Measurements from ENCODE around the gene LIX1L.

The LIX1L gene

DNA sequence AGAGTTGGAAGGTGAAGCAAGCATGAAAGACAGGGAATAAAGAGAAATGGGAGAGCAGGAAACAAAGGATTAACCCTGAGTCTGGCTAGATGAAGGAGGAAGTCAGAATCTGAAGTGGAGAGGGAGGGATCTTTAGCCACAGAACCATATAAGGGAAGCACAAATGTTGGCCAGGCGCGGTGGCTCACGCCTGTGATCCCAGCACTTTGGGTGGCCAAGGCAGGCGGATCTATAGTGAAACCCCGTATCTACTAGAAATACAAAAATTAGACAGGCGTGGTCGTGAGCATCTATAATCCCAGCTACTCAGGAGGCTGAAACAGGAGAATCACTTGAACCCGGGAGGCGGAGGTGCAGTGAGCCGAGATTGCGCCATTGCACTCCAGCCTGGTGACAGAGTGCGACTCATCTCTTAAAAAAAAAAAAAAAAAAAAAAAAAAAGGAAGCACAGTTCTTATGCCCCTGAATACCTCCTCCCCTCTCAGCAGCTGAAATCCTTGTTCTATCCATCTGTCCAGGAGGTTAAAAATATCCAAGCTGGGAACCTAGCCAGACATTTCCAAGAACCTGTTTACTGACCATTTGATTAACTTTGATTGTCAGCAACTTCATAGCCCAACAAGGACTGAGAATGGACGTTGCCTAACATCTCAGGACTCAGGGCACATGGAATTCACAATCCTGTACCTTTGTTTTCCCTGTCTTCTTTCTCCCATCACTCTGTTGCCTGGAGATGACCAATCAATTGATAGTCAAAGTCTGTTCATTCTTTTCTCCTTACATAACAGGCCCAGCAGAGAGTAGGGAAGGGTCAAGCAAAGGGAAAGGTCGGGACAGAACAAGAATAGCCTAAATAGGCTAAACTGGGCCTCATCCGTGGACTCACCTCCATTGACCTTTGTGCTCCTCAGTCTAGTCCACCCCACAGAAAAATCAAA lies 28.0 kb upstream of the LIX1L start:
- no peak for DNase-seq (ENCODE audit: low read depth in 2 of 2)

DNA sequence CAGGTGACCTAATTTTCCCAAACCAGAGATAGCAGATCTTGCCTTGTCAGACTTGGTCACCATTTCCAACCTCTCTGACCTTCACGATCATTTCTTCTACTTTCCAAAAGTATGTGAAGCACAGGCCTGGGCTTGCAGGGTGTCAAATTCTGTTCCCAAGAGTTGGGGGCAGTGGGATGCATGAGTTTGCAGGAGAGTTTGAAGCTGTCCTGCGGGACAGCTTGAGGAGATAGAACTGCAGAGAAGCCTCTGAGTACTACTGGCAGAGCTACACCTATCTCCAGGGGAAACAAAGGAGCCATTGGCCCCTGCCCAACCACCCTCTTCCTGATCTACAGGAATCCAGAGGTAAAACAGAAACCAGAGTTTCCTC lies 27.3 kb upstream of the LIX1L start:
- no peak for DNase-seq (ENCODE audit: low read depth in 2 of 2)

GRCh38 chr1:145983960-145984830 lies 26.4 kb upstream of the LIX1L start:
- no peak for DNase-seq (ENCODE audit: low read depth in 2 of 2)

DNA sequence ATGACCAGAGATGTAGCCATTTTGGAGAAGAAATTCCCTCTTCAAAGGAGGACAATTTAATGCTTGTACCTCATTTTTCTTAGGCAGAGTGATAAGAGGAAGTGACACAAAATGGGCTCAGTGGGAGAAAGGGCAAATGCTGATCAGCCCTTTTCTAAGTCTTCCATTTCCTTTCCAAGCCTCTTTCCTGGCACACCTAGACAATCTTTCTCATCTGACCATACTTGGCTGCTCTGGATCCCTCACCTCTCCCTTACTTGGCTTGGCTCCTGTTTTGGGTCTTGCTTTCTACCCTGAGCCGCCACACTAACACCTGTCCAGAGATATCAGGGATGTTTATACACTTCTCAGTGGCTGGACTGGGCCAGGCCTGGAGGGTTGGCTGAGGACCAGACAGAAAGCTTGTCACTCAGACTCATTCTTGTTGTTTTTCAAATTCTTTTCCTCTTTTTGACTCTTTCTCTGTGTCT lies 25.4 kb upstream of the LIX1L start:
- DNase-seq (ENCODE audit: low read depth in 2 of 2): no peak

GRCh38 chr1:145982010-145982723 lies 24.4 kb upstream of the LIX1L start:
- no peak for DNase-seq (ENCODE audit: low read depth in 2 of 2)

DNA sequence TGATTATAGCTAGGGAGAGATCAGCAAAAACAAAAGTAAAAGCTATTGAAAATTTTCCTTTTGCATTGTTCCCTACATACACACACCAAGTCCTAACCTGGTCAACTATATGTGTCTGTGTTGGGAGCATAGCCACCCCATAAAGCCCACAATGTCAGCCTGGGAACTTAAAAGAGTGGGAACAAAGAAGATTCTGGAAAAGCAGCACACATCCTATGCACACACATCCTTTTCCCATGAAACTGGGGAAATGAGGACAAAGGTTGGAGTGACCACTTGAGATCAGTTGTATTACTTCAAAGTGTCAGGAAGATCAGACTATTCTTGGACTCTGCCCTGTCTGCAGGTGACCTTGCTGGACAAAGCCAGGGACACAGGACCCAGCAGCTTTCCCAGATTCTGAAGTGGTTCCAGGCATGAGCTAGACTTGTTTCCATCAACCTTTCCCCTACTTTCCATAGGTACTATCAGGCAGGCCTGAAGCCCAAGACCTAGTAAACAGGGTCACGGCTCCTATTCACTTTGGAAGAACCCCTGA lies 22.7 kb upstream of the LIX1L start:
- no peak for DNase-seq (ENCODE audit: low read depth in 2 of 2)

GRCh38 chr1:145979746-145980456 lies 22.1 kb upstream of the LIX1L start:
- DNase-seq (ENCODE audit: low read depth in 2 of 2): no peak

DNA sequence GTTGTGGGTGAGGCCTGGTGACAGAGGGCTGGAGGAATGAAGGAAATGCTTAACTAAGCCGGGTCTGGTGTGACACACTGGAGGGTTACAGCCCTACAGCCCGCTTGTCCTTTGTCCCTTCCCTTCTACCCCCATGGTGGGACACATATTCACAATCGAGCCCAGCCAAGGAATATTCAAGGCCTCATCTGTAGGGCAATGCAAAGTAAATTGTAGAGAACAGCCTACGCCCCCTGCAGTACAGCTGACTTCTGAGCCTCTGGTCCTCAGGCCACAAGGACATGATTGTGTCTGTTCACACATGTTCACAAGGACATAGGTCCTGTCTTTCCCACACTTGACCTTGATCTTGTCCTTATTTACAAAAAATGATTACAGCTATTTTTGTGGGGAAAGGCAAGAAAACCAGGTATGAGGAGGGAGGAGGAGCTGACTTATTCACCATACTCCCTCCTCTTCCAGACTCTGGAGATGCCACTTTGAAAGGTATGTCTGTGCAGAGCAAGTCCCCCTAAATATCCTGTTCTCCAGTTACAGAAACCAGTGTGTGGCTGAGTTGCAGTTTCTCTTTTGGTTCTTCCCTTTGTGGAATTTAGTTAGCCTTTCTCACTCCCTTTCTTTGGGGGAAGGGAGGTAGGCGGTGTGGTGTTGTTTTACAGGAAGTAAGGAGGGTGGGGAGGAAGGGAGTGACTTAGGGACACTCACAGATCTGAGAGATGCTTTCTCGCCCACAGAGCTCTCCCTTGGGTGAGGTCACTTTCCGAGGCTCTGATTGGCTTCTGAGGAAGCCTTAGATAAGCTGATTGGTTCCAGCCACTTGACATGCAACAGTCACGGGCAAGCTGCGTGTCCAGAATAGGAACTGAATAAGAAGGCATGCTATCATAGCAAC lies 21.3 kb upstream of the LIX1L start:
- DNase-seq (ENCODE audit: low read depth in 2 of 2): peak; percentile 39 to 60

GRCh38 chr1:145978471-145978853 lies 20.6 kb upstream of the LIX1L start:
- no peak for DNase-seq (ENCODE audit: low read depth in 2 of 2)

DNA sequence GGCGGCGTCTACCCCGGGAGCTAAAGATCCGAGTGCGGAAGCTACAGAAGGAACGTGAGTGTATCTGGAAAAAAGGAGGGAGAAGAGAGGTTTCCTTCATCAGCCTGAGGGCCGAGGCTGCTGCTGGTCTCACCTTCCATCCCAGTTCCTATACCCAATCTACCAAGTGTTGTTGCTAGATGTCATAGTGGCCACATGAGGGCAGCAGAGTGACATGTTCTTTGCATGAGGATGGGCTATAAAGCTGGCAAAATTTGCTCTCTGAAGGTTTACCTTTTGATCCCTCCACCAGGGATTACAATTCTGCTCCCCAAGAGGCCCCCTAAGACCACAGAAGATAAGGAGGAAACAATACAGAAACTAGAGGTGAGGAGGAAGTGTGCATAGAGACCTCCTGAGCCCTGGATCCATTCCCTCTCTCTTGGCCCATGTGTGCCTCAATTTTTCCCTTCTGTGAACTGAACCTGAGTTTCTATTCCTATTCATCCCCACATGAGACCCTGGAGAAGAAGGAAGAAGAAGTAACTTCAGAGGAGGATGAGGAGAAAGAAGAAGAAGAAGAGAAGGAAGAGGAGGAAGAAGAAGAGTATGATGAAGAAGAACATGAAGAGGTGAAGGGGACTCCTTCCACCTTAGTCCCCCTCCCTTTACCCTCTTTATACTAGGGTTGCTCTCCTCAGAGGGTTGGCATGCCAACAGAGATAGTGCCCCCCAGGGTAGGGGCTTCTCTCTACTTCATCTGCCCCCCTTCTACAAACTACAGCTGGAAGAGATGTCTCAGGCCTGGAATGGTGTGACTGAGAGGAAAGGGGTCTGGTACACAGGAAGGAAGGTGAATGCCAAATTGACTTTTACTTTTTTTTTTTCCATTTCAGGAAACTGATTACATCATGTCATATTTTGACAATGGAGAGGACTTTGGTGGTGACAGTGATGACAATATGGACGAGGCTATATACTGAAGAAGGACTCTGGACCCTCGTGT lies 20.0 kb upstream of the LIX1L start:
- DNase-seq (ENCODE audit: low read depth in 2 of 2): peak; percentile 49 to 54

DNA sequence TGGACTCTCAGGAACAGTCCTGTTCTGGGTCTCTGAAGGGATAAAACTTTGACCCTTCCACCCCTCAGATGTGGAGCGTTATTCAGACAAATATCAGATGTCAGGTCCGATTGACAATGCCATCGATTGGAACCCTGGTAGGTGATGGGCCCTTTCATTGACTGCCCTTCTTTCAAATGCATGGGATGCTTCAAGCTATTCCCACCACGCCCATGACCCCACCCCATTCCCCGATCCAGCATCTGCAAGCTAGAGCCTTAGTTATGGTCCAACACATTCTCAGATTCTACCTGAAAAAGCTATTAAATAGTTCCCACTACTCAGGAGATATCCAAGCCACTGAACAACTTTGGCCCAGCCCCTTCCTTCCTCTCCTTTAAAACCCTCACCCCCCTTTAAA lies 19.2 kb upstream of the LIX1L start:
- no peak for DNase-seq (ENCODE audit: low read depth in 2 of 2)

- no peak for DNase-seq (ENCODE audit: low read depth in 2 of 2)
Observed at GRCh38 chr1:145975216-145975615, 17.4 kb upstream of the LIX1L start.

- no peak for DNase-seq (ENCODE audit: low read depth in 2 of 2)
Observed at GRCh38 chr1:145974721-145975120, 16.9 kb upstream of the LIX1L start.

DNA sequence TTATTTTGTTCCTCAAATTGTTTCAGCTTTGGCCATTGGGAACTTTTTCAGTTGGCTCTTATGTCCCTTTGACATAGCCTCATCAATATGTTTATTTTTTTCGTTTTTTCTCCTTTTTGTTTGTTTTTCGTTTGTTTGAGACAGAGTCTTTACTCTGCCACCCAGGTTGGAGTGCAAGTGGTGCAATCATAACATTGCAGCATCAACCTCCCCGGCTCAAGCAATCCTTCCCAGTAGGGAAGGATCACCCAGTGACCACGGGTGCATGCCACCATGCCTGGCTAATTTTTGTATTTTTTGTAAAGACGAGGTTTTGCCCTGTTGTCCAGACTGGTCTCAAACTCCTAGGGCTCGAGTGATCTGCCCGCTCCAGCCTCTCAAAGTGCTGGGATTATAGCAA lies 14.8 kb upstream of the LIX1L start:
- no peak for DNase-seq (ENCODE audit: low read depth in 2 of 2)

- DNase-seq (ENCODE audit: low read depth in 2 of 2): no peak
Observed at GRCh38 chr1:145967288-145967687, 9.5 kb upstream of the LIX1L start.

- DNase-seq (ENCODE audit: low read depth in 2 of 2): no peak
Observed at GRCh38 chr1:145965119-145965744, 7.4 kb upstream of the LIX1L start.

DNA sequence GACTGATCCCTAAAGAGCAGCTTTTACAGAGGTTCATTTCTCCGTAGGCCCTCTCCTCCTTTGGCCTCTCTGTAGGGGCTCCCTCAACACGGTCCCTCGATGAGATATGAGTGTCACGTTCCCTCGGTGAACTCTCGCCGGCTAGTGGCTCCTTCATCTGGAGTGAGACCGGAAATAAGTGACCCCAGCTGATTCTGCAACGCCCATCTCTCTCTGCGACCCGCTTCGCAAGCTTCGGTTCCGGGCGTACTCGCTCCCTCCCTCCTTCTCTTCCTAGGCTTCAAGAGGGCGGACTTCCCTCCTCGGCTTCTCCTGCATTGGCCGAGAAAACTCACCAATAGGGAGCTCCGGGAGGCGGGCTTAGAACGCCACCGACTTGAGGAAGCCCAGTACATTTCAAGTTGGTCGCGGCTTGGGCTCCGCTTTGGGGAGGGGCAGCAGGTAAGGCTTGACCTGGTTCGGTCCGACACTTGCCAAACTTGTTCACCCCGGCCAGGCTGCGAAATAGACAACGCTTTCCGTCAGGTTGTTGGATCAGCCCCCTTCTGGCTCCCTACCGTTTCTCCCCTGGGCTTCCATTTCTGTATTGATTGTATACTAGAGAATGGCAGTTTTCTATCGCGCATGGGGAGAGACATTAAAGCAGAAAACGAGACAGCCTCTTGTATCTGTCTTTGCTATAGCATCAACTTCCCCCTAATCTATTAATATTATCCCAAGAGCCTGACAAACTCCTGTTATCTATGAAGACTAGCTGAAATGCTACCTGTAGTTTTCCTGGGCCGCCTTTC lies 6.7 kb upstream of the LIX1L start, which contains the start of the genes ANKRD34A and POLR3GL:
Gene ANKRD34A, minus strand, starts transcription at position 248 of the 791 bp plus-strand sequence. CDS start 2,816 bp downstream, outside the sequence.
Gene POLR3GL, plus strand, starts transcription at position 363 of the 791 bp plus-strand sequence. CDS start 10,176 bp downstream, outside the sequence.
- DNase-seq (ENCODE audit: low read depth in 2 of 2): peak; percentile 75 to 77

Data from stimulated activated CD8-positive, alpha-beta memory T cell treated with anti-CD3 and anti-CD28 coated beads, Interleukin-2, amount 100 ng/mL, for 1 hour (primary cell).